Stimulated activated CD4-positive, alpha-beta T cell treated with anti-CD3 and anti-CD28 coated beads, Interleukin-1b, Interleukin-23, amount 100 ng/mL, for 24 hours (primary cell): ENCODE results near the gene ACSF3.

Source experiments
- DNase-seq, 4 experiments: peaks; one replicate each; pipeline ENCODE4 v3.0.0-alpha.2; 2020; ENCODE audit warnings: low read depth in 4 of 4, low spot score in 1 of 4

ACSF3 gene

GRCh38 chr16:89198417-89199240 lies 105.0 kb downstream of the ACSF3 start:
- no peak for DNase-seq

GRCh38 chr16:89199241-89200123 lies 105.8 kb downstream of the ACSF3 start:
- no peak for DNase-seq

GRCh38 chr16:89200124-89200849 lies 106.6 kb downstream of the ACSF3 start, which contains the start of gene SLC22A31:
Gene SLC22A31 (minus strand): TSS chr16:89200537. CDS start chr16:89200501, 36 bp downstream.
- no peak for DNase-seq

- DNase-seq = no peak
These were observed 107.3 kb downstream of the ACSF3 start for GRCh38 chr16:89200850-89201411.

- DNase-seq = peak; percentile 56 to 83 (median 77)
These were observed 108.1 kb downstream of the ACSF3 start for GRCh38 chr16:89201439-89202377.

- no peak for DNase-seq
These were observed 109.0 kb downstream of the ACSF3 start for GRCh38 chr16:89202422-89203215.
